GM12873 (cell line): ENCODE data around the gene USP22.

Experiments used
- TF ChIP-seq, protein P1 (sequence below): IDR thresholded peaks from 2 replicates; pipeline ENCODE4 v1.5.1; 2012; ENCODE audit warnings: low read depth, mild to moderate bottlenecking, moderate library complexity, low read length, control low read depth; ENCODE audit not compliant: insufficient read depth; ENCODE audit errors: missing control alignments

Gene USP22

DNA sequence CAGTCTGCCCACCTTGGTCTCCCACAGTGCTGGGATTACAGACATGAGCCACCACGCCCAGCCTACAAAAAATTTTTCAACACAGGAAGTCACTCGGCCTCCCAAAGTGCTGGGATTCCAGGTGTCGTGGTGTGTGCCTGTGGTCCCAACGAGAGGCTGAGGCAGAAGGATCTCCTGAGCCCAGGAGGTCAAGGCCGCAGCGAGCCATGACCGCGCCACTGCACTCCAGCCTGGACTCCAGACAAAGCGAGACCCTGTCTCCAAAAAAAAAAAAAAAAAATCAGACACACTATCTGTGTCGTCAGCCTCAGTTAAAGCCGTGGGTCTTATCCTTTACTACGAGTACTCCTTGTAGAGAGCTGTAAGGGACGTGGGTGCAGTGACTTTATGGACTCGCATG lies 15.8 kb downstream of the USP22 start:
- TF ChIP-seq, protein P1, sequence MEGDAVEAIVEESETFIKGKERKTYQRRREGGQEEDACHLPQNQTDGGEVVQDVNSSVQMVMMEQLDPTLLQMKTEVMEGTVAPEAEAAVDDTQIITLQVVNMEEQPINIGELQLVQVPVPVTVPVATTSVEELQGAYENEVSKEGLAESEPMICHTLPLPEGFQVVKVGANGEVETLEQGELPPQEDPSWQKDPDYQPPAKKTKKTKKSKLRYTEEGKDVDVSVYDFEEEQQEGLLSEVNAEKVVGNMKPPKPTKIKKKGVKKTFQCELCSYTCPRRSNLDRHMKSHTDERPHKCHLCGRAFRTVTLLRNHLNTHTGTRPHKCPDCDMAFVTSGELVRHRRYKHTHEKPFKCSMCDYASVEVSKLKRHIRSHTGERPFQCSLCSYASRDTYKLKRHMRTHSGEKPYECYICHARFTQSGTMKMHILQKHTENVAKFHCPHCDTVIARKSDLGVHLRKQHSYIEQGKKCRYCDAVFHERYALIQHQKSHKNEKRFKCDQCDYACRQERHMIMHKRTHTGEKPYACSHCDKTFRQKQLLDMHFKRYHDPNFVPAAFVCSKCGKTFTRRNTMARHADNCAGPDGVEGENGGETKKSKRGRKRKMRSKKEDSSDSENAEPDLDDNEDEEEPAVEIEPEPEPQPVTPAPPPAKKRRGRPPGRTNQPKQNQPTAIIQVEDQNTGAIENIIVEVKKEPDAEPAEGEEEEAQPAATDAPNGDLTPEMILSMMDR = no peak

DNA sequence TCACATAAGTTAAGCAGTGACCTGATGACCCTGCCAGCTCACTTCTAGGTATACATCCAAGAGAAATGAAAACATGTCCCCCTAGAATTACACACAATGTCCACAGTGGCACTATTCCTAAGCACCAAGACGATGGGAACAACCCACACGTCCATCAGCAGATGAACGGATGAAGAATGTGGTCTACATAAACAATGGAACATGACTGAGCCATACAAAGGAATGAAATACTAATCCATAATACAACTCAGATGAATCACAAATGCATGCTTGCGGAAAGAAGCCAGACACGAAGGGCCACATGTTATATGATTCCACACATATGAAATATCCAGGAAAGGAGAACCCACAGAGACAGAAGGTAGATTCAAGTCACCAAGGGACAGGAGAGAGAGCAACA lies 17.4 kb downstream of the USP22 start:
- TF ChIP-seq, protein P1 = no peak

DNA sequence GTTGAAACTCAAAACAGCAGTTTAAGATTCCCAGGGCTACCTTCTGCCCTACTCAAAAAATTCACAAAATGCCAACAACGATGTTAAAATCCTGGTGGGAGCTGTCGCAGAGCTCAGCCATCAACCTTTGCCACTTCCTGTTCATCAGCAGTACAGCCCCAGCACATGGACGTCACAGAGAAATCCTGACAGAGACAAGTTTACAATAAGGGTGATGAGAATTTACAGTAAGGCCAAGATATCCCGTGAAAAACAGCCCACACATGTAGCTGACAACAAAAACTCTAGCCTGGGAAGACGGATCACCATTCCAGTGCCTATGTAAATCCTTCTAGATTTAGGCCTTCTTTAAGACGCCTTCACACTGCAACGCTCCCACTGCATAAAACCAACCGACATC lies 18.8 kb downstream of the USP22 start:
- TF ChIP-seq, protein P1 = no peak

DNA sequence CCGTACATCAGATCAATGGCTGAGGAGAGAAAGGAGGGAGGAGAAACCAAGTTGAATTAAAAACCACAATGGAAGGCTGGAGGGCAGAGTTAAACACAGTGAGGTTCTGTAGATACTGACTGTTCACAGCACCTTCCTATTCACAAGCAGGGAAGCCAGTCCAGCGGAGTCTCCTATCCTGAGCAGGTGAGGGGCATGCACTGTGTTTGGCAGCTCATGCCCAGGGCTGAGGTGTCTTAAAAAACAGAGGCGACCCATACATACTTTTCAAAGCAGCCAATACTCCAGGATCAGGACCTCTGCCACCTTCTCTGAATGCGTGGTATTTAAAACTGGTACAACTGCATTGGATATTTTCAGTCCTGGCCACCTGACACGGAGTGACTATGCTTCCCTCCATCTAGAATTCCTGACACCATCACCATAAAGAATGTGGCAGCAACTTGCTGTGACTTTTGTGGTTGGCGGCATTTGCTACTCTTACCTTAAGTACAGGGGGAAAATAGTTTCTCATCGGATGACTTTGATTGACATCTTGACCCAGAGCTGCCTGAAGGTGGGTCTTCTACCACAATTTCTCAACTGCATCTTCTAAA lies 21.5 kb downstream of the USP22 start:
- TF ChIP-seq, protein P1 = no peak

DNA sequence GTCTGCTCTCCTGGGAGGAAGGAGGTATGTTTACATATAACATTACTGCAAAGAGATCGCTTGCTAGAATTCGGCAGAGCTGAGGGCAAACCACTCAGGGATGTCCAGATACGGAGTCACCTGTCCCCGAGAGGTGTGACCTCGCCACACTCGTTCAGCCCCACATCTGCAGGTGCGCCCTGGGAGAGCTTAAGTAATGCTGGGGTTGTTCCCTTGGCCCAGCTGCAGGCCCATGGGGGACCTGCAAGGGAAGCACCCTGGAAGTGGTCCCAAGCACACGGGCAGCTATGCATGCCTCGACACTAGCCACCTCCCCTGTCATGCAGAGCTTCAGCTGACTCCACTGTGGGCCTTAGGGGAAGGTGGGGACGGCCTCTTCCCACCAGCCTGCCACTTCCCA lies 22.2 kb downstream of the USP22 start:
- TF ChIP-seq, protein P1 = no peak

DNA sequence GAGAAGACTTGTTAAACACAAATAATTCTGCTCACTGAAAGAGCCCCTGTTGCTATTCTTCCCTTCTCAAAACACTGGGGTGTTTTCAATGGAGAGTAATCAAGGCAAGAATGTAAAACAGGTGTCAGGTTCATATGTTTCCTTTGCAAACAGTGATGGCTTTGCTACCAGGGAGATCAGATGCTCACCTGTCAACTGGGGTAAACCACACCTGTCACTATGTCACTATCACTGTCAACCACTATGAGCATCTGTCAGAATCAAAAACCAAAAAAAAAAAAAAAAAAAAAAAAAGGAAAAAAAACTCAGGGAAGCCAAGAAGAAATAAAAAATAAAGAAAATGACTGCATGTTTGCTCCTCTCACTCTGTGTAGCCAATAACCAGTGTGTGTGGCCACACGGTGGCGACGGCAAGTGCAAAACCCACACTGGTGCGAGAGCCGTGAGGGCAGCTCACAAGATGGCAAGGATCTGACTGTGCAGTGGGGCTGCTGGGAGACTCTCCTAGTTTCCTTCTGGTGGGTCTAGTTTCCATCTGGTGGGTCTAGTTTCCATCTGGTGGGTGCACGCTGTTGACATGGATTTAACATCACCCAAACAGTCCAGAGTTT lies 22.7 kb downstream of the USP22 start:
- TF ChIP-seq, protein P1 = peak; percentile 57

DNA sequence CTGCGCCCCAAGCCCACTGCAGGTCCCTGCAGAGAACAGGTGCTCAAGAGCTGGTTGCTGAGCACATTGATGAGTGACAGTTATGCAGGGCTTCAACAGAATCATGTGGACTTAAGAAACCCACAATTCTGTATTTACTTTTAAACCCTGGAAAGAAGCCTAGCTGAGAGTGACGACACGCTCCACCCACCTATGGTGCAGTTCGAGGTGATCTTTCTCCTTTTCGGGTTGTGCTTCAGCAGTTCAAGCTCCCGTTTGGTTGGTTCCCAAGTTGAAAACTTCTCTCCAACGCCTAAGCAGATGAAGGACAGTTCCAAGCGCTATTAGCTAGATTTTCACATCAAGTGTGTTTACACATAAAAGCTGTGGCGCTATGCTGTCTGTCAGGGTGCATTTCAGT lies 23.9 kb downstream of the USP22 start:
- TF ChIP-seq, protein P1 = no peak
